ACC112 (cell line): ENCODE results near the gene MON2.
"Not testable (repeated sequence)": the region's sequence is repeated elsewhere in the genome, so short reads cannot be mapped to it uniquely, and the experiment has no call there.

Experiments
- H2AFZ ChIP-seq: fragments of 200-600 bp; sonication (generic); one replicate; pipeline ENCODE4 v1.6.0; 2017; ENCODE audit warnings: antibody characterized with exemption, low read length; ENCODE audit not compliant: unreplicated experiment
- H3K27ac ChIP-seq: fragments of 200-600 bp; sonication (generic); 2 replicates; pipeline ENCODE4 v1.5.1; 2014; ENCODE audit warnings: low read depth, mild to moderate bottlenecking, antibody characterized with exemption, low read length, moderate library complexity
- H3K27me3 ChIP-seq: fragments of 200-600 bp; sonication (generic); 2 replicates; pipeline ENCODE4 v1.6.1; 2014; ENCODE audit warnings: mild to moderate bottlenecking, antibody characterized with exemption, low read length, moderate library complexity, mixed read lengths; ENCODE audit not compliant: insufficient read depth
- H3K36me3 ChIP-seq: fragments of 200-600 bp; sonication (generic); 2 replicates; pipeline ENCODE4 v1.6.1; 2016; ENCODE audit warnings: mild to moderate bottlenecking, antibody characterized with exemption, low read length, moderate library complexity, mixed read lengths; ENCODE audit not compliant: insufficient read depth
- H3K4me1 ChIP-seq: fragments of 200-600 bp; sonication (generic); one replicate; pipeline ENCODE4 v1.6.1; 2016; ENCODE audit warnings: low read length, mixed read lengths; ENCODE audit not compliant: insufficient read depth, unreplicated experiment, control insufficient read depth
- H3K4me3 ChIP-seq: fragments of 200-600 bp; sonication (generic); 2 replicates; pipeline ENCODE4 v1.5.1; 2014; ENCODE audit warnings: mild to moderate bottlenecking, low read depth, low read length
- H3K79me2 ChIP-seq: fragments of 200-600 bp; sonication (generic); one replicate; pipeline ENCODE4 v1.6.0; 2016; ENCODE audit warnings: low read length; ENCODE audit not compliant: control insufficient read depth, unreplicated experiment, insufficient read depth

The MON2 gene

DNA sequence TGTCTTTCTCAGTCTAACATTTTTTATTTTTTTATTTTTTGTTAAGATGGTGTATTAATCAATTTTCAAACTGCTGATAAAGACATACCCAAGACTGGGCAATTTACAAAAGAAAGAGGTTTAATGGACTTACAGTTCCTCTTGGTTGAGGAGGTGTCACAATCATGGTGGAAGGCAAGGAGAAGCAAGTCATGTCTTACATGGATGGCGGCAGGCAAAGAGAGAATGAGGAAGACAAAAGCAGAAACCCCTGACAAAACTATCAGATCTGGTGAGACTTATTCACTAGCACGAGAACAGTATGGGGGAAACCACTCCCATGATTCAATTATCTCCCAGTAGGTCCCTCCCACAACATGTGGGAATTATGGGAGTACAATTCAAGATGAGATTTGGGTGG, 11.2 kb upstream of the MON2 start:
- H3K27ac ChIP-seq, H3K79me2 ChIP-seq, H3K4me1 ChIP-seq, H2AFZ ChIP-seq, H3K4me3 ChIP-seq, H3K27me3 ChIP-seq, H3K36me3 ChIP-seq: not testable (repeated sequence)

DNA sequence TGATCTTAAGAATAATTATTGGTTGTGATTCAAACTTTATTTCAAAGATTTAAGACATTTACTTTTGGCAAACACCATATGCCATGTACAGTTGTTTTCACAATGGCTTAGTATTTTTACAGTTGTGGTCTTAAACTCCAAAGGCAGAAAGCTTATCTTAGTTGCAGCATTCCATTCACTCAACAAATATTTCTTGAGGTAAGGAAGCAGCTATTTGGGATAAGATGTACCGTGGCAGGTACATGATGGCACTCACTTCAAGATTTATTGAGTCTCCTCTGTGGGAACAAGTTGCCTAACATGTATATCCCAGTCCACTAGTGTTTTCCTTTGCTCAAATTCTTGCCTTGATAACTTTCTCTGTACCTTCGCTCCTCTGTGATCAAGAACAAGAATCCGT, 8.0 kb upstream of the MON2 start:
- Histone ChIP-seq H3K4me1 (no peaks in the 10 kb centered on the region), H3K36me3 (no peaks in the 10 kb centered on the region), H3K27me3 (no peaks in the 10 kb centered on the region; the same call in none of the 2 replicates), H3K4me3 (no peak overlapping the region), H3K27ac (no peak overlapping the region), H2AFZ (no peak overlapping the region), H3K79me2 (no peaks in the 10 kb centered on the region)

DNA sequence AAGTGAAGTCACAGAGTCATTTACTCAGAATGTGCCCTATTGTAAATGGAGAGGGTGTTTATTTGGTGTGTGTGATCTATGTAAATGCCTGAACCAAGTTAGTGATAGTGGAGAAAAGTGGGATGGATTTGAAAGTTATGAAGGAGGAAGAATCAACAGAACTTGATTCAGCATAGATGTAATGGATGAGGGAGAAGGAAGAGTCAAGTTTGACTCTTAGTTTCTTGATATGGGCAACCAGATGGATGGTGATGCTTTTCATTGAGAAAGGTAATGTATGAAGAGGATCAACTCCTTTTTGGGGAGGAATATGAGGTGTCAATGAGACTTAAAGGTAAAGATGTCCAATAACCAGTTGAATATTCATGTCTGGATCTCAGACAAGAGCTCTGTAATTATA, 6.7 kb upstream of the MON2 start:
- Histone ChIP-seq H2AFZ (no peak overlapping the region), H3K4me3 (no peak overlapping the region), H3K36me3 (no peaks in the 10 kb centered on the region)

DNA sequence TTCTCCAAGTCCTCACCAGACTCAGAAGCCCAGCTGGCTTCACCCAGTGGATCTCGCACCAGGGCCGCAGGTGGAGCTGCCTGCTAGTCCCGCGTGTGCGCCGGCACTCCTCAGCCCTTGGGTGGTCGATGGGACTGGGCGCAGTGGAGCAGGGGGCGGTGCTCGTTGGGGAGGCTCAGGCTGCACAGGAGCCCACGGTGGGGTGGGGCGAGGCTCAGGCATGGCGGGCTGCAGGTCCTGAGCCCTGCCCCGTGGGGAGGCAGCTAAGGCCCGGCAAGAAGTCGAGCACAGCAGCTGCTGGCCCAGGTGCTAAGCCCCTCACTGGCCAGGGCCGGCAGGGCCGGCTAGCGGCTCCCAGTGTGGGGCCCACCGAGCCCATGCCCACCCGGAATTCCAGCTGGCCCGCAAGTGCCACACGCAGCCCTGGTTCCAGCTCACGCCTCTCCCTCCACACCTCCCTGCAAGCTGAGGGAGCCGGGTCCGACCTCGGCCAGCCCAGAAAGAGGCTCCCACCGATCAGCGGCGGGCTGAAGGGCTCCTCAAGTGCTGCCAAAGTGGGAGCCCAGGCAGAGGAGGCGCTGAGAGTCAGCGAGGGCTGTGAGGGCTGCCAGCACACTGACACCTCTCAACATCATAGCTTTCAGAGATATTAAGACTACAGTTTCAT, 5.3 kb upstream of the MON2 start:
- H3K27ac ChIP-seq, H3K79me2 ChIP-seq, H2AFZ ChIP-seq, H3K27me3 ChIP-seq, H3K4me1 ChIP-seq, H3K4me3 ChIP-seq, H3K36me3 ChIP-seq: not testable (repeated sequence)

More for the DNA sequence above, 6.7 kb upstream of the MON2 start:
- Histone ChIP-seq H3K79me2 (no peaks in the 10 kb centered on the region), H3K27ac (no peak overlapping the region), H3K4me1 (no peaks in the 10 kb centered on the region), H3K27me3 (no peaks in the 10 kb centered on the region; the same call in none of the 2 replicates)

DNA sequence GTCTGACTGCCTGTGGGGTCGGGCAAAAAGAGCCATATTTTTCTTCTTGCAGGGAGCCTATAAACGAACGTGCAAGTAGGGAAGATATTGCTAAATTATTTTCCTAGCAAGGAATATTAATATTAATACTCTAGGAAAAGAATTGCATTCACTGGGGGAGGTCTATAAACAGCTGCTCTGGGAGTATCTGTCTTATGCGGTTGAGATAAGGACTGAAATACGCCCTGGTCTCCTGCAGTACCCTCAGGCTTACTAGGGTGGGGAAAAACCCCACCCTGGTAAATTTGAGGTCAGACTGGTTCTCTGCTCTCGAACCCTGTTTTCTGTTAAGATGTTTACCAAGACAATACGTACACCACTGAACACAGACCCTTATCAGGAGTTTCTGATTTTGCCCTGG, 3.4 kb upstream of the MON2 start:
- H3K4me3 ChIP-seq, H3K27ac ChIP-seq, H2AFZ ChIP-seq, H3K36me3 ChIP-seq, H3K4me1 ChIP-seq, H3K27me3 ChIP-seq: not testable (repeated sequence)
- peaks cover 16% of the 10 kb centered on the region for H3K79me2 ChIP-seq

DNA sequence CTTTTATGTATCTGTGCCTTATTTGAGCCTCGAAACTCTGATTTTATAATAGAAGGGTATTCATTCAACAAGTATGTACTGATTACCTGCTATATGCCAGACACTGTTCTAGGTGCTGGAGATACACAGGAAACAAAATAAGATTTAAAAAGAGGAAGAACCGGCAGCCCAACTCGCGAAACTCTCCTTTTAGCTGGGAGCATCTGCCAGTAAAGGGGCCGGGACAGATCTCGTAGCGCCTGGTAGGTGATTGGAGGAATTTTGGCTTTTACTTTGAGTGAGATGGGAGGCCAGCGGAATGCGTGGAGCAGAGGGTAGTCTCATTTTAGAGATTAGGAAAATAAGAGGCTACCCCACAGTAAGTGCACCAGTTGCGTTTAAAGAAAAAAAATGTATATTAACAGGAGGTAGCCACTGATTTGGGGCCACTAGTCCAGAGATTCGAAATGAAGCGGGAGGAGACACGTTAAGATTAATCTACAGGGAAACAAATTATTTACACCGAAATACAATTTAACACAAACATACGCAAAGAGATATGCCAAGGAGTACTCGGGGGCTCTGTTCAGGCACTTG, 520 bp upstream of the MON2 start:
- no peaks in the 10 kb centered on the region for H3K4me1 ChIP-seq
- H3K4me3 ChIP-seq: peak overlapping the region; percentile 85
- peaks cover 44% of the 10 kb centered on the region for H3K79me2 ChIP-seq
- no peaks in the 10 kb centered on the region; the same call in 1 of the 2 replicates for H3K36me3 ChIP-seq
- peak overlapping the region; percentile 80 for H2AFZ ChIP-seq
- H3K27ac ChIP-seq: peak overlapping the region; percentile 15; the same call in 1 of the 2 replicates
- no peaks in the 10 kb centered on the region; the same call in none of the 2 replicates for H3K27me3 ChIP-seq

DNA sequence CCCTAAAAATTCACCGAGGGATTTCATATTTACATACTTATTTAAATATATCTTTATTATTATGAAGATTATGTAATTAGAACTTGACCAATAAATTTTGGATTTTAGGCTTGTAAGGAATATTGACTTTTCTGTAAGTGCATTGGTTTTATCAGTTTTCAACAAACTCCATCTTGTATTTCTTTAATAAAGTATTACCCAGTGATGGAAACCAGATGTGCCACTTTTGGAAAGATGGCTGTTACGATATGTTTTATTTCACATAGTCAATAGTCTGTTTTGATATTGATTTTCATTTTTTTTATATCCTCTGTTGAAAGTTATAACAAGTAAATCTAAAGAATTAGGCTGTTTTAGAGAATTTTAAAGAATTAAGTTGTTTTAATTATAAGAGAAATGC, 1.8 kb downstream of the MON2 start:
- peak overlapping the region; percentile 85 for H3K4me3 ChIP-seq

DNA sequence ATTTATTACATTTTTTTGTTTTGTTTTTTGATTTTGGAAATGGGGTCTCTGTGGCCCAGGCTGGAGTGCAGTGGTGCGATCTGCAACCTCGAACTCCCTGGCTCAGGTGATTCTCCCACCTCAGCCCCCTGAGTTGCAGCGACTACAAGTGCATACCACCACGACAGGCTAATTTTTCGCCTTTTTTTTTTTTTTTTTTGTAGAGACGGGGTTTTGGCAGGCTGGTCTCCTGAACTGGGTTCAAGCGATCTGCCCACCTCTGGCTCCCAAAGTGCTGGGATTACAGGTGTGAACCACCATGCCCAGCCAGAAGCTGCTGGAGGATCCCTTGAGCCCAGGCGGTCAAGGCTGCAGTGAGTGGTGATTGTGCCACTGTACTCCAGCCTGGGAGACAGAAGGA, 2.3 kb downstream of the MON2 start:
- Histone ChIP-seq H3K4me1 (no peaks in the 10 kb centered on the region), H3K36me3 (no peaks in the 10 kb centered on the region; the same call in 1 of the 2 replicates), H3K27ac (no peak overlapping the region), H3K27me3 (no peaks in the 10 kb centered on the region), H3K4me3 (peak overlapping the region; percentile 85), H3K79me2 (peaks cover 63% of the 10 kb centered on the region), H2AFZ (no peak overlapping the region)

More for the DNA sequence above, 1.8 kb downstream of the MON2 start:
- no peaks in the 10 kb centered on the region for H3K4me1 ChIP-seq
- no peak overlapping the region for H2AFZ ChIP-seq
- peaks cover 59% of the 10 kb centered on the region for H3K79me2 ChIP-seq
- H3K27me3 ChIP-seq: no peaks in the 10 kb centered on the region
- no peaks in the 10 kb centered on the region; the same call in 1 of the 2 replicates for H3K36me3 ChIP-seq
- no peak overlapping the region for H3K27ac ChIP-seq

DNA sequence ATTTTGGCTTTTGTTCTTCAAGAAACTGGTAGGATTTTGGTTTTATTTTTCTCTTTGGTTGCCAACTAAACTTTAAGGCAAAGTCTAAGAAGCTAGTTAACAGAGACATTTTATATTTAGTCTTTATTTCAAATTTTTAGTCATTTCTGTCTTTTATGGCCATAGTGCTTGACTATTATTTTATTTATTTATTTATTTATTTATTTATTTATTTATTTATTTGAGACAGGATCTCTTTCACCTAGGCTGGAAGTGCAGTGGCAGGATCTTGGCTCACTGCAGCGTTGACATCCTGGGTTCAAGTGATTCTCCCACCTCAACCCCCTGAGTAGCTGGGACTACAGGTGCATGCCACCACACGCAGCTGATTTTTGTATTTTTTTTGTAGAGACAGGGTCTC, 3.1 kb downstream of the MON2 start:
- Histone ChIP-seq H3K4me3 (no peak overlapping the region; the same call in 1 of the 2 replicates), H3K27ac (no peak overlapping the region), H3K27me3 (no peaks in the 10 kb centered on the region), H3K4me1 (no peaks in the 10 kb centered on the region), H2AFZ (no peak overlapping the region), H3K36me3 (no peaks in the 10 kb centered on the region; the same call in 1 of the 2 replicates), H3K79me2 (peaks cover 66% of the 10 kb centered on the region)

DNA sequence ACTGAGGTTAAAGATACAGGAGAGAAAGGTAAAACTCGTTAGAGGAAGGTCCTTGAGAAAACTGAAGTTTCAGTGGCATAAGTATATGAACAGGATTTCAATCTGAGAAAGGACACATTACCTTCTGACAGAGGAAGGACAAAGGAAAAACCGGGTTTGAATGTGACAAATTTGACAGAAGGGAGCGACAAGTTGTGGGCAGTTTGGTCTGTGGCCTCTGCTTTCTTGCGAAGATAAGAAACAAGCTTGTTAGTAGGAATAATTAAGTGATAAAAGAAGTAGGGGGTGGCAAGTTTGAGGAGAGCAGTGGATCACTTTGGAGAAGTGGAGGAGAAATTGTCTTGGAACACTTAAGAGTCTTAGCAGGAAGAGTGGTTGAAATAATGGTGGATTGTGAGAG, 5.1 kb downstream of the MON2 start:
- Histone ChIP-seq H3K79me2 (peaks cover 82% of the 10 kb centered on the region), H3K36me3 (no peaks in the 10 kb centered on the region; the same call in 1 of the 2 replicates), H3K27ac (no peak overlapping the region), H3K4me3 (no peak overlapping the region), H3K27me3 (no peaks in the 10 kb centered on the region), H3K4me1 (no peaks in the 10 kb centered on the region), H2AFZ (no peak overlapping the region)

DNA sequence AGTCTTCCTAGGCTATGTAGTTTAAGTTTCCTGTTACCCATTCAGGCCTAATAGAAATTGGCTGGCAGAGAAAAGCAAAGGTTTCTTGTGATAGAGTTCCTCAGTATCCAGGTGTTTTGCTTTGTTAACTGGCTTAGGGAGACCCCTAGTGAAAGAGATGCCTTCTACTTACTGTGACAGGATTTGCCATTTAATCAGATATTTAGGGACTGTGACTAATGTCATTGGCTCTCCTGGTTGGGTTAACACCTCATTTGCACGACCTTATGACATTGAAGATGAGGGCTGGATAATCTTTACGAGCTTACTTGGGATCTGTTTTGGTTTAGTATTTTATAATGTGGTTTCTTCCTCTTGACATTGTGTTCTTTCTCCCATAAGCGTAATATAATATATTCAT, 5.8 kb downstream of the MON2 start:
- H3K27me3 ChIP-seq: no peaks in the 10 kb centered on the region
- H3K36me3 ChIP-seq: no peaks in the 10 kb centered on the region; the same call in 1 of the 2 replicates

More for the DNA sequence above, 5.8 kb downstream of the MON2 start:
- H3K4me3 ChIP-seq: no peak overlapping the region
- H3K27ac ChIP-seq: no peak overlapping the region
- H3K4me1 ChIP-seq: no peaks in the 10 kb centered on the region
- H3K79me2 ChIP-seq: peaks cover 79% of the 10 kb centered on the region
- H2AFZ ChIP-seq: no peak overlapping the region
